Osteocyte (in vitro differentiated cells): ENCODE data around the gene OR11A1. TPM values are rescaled to one million over a fixed set of nuclear protein-coding genes. Genes with fewer than 3 reads are reported as not detected.

Experiments used
- DNase-seq: peaks from one replicate; pipeline ENCODE4 v3.0.0; 2021; ENCODE audit warnings: mixed read lengths; ENCODE audit not compliant: unreplicated experiment; ENCODE audit errors: extremely low spot score
- H3K27ac Mint-ChIP-seq: one replicate; pipeline ENCODE4 v1.8.0; 2021; ENCODE audit warnings: mild to moderate bottlenecking, mixed read lengths; ENCODE audit not compliant: unreplicated experiment
- H3K27me3 Mint-ChIP-seq: one replicate; pipeline ENCODE4 v1.8.0; 2021; ENCODE audit warnings: mixed read lengths; ENCODE audit not compliant: unreplicated experiment
- H3K36me3 Mint-ChIP-seq: one replicate; pipeline ENCODE4 v1.8.0; 2021; ENCODE audit warnings: mixed read lengths; ENCODE audit not compliant: unreplicated experiment
- H3K4me1 Mint-ChIP-seq: one replicate; pipeline ENCODE4 v1.8.0; 2021; ENCODE audit warnings: mixed read lengths; ENCODE audit not compliant: unreplicated experiment
- H3K4me3 Mint-ChIP-seq: one replicate; pipeline ENCODE4 v1.8.0; 2021; ENCODE audit warnings: mild to moderate bottlenecking, moderate library complexity, mixed read lengths; ENCODE audit not compliant: unreplicated experiment
- H3K9me3 Mint-ChIP-seq: one replicate; pipeline ENCODE4 v1.8.0; 2021; ENCODE audit warnings: mixed read lengths; ENCODE audit not compliant: unreplicated experiment
- total RNA-seq: library from RNA; stranded (reverse); gene quantifications from 2 replicates; pipeline ENCODE4 v1.2.1, GENCODE V29; 2021
- TF ChIP-seq, protein P1 (sequence below): fragments of 200-600 bp; sonication (generic); IDR thresholded peaks from 2 replicates; pipeline ENCODE4 v1.5.0; 2021; ENCODE audit warnings: antibody characterized with exemption, mild to moderate bottlenecking, moderate library complexity

The OR11A1 gene
- total RNA-seq, 1 donor from 2014 or later: not detected

DNA sequence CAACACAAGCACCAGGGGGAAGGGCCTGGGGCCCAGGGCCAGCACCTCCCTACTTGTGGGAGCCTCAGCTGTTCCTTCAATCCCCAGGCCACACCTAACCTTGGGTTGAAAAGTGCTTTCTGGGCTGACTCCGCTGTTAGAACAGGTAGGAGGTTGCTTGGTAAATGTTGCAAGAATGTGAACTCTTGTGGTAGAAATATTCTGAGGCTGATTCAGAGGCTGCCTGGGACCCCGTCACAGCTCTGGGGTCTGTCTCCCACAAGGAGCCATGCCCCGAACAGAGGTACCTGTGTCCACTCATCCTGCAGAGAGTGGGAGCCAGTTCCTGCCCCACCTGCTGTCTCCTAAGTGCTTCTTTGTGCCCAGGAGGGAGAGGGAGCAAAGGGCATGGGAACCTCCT is 45.3 kb upstream of the OR11A1 start:
- TF ChIP-seq, protein P1, sequence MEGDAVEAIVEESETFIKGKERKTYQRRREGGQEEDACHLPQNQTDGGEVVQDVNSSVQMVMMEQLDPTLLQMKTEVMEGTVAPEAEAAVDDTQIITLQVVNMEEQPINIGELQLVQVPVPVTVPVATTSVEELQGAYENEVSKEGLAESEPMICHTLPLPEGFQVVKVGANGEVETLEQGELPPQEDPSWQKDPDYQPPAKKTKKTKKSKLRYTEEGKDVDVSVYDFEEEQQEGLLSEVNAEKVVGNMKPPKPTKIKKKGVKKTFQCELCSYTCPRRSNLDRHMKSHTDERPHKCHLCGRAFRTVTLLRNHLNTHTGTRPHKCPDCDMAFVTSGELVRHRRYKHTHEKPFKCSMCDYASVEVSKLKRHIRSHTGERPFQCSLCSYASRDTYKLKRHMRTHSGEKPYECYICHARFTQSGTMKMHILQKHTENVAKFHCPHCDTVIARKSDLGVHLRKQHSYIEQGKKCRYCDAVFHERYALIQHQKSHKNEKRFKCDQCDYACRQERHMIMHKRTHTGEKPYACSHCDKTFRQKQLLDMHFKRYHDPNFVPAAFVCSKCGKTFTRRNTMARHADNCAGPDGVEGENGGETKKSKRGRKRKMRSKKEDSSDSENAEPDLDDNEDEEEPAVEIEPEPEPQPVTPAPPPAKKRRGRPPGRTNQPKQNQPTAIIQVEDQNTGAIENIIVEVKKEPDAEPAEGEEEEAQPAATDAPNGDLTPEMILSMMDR: no peak
- Mint-ChIP-seq H3K9me3 (no peaks in the 10 kb centered on the region), H3K27ac (no peak overlapping the region), H3K4me3 (no peak overlapping the region), H3K4me1 (peaks cover 5% of the 10 kb centered on the region), H3K27me3 (no peaks in the 10 kb centered on the region), H3K36me3 (no peaks in the 10 kb centered on the region)
- no peak for DNase-seq

DNA sequence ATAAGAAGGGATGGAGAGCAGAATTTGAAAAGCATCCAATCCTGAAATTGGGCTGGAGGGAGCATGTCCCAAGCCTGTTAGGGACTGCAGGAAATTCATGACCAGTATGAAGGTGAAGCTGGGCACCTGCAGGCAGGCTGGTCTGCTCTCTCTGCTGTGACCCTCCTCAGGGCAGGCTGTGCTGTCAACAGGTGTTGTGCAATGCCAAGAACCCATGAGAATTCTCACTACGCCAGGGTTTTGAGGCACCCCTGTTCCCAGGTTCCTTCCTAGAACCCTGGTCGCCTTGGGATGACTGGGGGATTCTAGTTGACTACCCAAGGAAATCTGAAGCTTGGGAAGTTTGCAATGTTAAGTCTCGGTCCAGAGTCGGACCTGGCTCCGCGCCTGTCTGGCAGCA is 44.2 kb upstream of the OR11A1 start:
- Mint-ChIP-seq H3K36me3 (no peaks in the 10 kb centered on the region), H3K27ac (no peak overlapping the region), H3K4me1 (peaks cover 5% of the 10 kb centered on the region), H3K9me3 (no peaks in the 10 kb centered on the region), H3K4me3 (no peak overlapping the region), H3K27me3 (no peaks in the 10 kb centered on the region)
- DNase-seq: no peak
- TF ChIP-seq, protein P1: no peak

DNA sequence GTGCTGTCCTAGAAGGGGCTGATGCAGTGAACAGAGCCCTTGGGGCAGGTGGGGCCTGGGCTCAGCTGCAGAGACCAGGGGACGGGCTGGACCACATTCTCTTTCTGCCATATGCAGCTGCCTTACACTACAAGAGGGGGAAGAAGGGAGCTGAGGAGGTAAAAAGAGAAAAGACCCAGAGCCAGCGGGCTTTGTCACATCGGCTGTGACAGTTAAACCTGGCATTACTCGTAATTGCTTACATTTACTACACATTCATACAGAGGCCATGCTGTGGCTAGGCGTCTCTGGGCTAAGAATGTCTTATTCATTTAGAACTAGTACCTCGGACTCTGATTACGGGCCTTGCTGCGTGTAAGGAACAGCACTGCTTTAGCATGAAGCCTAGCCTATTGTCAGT is 43.7 kb upstream of the OR11A1 start:
- Mint-ChIP-seq H3K9me3 (no peaks in the 10 kb centered on the region), H3K4me3 (no peak overlapping the region), H3K36me3 (no peaks in the 10 kb centered on the region), H3K27me3 (no peaks in the 10 kb centered on the region), H3K27ac (no peak overlapping the region), H3K4me1 (peaks cover 5% of the 10 kb centered on the region)
- no peak for DNase-seq
- TF ChIP-seq, protein P1: no peak

DNA sequence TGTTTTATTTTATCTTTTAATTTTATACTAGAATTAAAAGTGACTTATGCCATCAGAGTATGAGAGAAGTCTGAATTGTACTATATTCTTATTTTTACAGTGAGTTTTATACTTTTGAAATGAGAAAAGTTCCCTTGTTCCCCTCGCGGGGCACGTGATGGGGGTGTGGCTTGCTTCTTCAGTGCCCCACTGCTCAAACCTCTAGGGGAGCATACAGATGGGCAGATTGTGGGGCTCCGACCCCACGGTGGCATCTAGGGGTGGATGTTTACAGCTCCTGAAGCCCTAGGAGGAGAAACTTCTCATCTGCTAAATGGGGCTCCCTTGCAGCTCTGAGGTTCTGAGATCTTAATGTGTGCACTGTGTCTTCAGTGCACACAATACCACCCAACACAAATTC is 42.8 kb upstream of the OR11A1 start:
- Mint-ChIP-seq H3K4me3 (no peak overlapping the region), H3K27me3 (no peaks in the 10 kb centered on the region), H3K36me3 (no peaks in the 10 kb centered on the region), H3K27ac (no peak overlapping the region), H3K4me1 (peaks cover 5% of the 10 kb centered on the region), H3K9me3 (no peaks in the 10 kb centered on the region)
- TF ChIP-seq, protein P1: no peak
- peak; percentile 56 for DNase-seq

DNA sequence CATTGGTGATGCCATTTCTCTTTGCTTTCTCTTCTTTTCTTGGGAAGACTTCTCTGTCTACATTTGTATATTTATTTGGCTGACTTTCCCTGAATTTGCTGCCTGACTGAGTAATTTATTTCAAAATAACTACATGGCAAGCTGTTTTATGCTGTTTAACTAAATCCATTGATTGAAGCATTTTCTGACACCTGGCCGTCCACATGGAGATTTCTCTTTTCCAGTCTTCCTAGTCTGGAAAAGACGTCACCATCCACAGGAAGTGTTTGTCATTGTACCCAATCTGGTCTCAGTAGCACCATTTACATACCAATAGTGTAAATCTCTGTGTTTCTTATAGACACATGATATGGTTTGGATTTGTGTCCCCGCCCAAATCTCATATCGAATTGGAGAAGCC is 40.1 kb upstream of the OR11A1 start:
- no peaks in the 10 kb centered on the region for H3K4me1 Mint-ChIP-seq
- TF ChIP-seq, protein P1: no peak
- no peak overlapping the region for H3K27ac Mint-ChIP-seq
- no peaks in the 10 kb centered on the region for H3K27me3 Mint-ChIP-seq
- H3K36me3 Mint-ChIP-seq: no peaks in the 10 kb centered on the region
- H3K9me3 Mint-ChIP-seq: no peaks in the 10 kb centered on the region
- DNase-seq: no peak
- no peak overlapping the region for H3K4me3 Mint-ChIP-seq
